GM18526 (cell line): ENCODE data around the gene SKIC2.

ENCODE experiments used
- POLR2A ChIP-seq: IDR thresholded peaks from 3 replicates; pipeline ENCODE4 v1.6.1; 2011; ENCODE audit not compliant: insufficient read length; ENCODE audit errors: extremely low read depth

The SKIC2 gene

DNA sequence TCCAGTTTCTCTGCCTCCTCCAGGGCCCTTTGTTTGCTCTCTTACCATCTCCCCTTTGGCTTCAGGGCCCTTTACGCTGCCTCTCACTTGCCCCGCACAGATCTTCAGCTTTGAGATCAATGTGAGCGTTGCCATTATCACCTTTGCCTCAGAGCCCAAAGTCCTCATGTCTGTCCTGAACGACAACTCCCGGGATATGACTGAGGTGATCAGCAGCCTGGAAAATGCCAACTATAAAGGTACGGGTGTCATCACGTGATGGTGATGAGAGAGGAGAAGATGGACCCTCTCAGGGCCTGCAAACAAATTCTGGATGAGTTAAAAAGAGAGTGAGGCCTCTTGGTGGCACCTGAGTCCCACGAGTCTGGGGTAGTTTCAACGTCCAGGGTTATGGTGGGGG lies 23.2 kb upstream of the SKIC2 start:
- TF ChIP-seq POLR2A: no peak

DNA sequence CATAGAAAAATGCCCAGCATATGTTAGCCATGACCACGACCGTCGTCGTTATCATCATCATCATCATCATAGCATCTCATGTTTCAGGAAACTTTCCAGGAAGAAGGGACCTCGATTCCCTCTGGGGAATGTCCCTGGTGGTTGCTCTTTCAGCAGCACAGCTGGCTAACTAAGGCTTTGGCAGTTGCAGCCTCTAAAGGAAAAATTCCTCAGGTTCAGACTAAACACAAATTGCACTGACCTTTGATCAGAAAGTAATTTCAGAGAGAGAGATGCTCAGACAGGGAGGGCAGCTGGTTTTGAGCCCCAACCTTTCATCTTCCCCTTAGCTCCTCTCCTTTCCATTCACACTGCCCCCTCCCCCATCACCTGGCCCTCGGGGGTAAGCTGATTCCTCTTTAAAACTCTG lies 18.7 kb upstream of the SKIC2 start:
- no peak for TF ChIP-seq POLR2A

DNA sequence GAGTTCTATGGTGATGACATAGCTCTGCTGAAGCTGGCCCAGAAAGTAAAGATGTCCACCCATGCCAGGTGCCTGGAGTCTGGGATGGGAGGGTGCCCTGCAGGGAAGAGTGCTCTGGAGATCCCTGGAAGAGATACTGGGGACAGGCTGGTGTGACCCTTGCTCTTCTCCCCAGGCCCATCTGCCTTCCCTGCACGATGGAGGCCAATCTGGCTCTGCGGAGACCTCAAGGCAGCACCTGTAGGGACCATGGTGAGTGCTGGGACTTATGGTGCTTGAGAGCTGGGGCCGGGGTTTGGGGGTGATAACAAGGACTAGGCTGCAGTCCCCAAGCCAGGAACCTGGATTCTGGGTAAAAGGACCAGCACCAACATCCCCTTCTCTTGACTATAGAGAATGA lies 15.2 kb upstream of the SKIC2 start:
- TF ChIP-seq POLR2A: no peak

DNA sequence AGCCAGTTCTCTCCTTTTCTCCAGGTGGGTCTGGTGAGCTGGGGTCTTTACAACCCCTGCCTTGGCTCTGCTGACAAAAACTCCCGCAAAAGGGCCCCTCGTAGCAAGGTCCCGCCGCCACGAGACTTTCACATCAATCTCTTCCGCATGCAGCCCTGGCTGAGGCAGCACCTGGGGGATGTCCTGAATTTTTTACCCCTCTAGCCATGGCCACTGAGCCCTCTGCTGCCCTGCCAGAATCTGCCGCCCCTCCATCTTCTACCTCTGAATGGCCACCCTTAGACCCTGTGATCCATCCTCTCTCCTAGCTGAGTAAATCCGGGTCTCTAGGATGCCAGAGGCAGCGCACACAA lies 13.8 kb upstream of the SKIC2 start:
- no peak for TF ChIP-seq POLR2A

DNA sequence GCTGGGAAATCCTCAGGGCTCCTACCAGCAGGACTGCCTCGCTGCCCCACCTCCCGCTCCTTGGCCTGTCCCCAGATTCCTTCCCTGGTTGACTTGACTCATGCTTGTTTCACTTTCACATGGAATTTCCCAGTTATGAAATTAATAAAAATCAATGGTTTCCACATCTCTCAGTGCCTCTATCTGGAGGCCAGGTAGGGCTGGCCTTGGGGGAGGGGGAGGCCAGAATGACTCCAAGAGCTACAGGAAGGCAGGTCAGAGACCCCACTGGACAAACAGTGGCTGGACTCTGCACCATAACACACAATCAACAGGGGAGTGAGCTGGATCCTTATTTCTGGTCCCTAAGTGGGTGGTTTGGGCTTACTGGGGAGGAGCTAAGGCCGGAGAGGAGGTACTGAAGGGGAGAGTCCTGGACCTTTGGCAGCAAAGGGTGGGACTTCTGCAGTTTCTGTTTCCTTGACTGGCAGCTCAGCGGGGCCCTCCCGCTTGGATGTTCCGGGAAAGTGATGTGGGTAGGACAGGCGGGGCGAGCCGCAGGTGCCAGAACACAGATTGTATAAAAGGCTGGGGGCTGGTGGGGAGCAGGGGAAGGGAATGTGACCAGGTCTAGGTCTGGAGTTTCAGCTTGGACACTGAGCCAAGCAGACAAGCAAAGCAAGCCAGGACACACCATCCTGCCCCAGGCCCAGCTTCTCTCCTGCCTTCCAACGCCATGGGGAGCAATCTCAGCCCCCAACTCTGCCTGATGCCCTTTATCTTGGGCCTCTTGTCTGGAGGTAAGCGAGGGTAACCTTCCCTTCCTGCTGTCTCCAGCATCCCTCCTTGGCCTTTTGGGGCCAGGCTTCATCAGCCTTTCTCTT lies 13.2 kb upstream of the SKIC2 start, which contains the start of gene CFB:
CFB (plus strand) TSS at position 589 of the 863 bp plus-strand sequence; CDS start at position 716, 127 bp downstream.
- no peak for TF ChIP-seq POLR2A

DNA sequence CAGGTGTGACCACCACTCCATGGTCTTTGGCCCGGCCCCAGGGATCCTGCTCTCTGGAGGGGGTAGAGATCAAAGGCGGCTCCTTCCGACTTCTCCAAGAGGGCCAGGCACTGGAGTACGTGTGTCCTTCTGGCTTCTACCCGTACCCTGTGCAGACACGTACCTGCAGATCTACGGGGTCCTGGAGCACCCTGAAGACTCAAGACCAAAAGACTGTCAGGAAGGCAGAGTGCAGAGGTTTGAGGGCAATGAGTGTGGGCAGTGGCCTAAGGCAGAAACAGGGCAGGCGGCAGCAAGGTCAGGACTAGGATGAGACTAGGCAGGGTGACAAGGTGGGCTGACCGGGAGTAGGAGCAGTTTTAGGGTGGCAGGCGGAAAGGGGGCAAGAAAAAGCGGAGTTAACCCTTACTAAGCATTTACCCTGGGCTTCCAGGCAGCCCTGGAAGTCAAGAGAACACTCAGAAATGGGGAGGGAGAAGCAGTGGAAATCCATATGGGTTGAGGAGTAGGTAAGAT lies 12.5 kb upstream of the SKIC2 start:
- TF ChIP-seq POLR2A: no peak

DNA sequence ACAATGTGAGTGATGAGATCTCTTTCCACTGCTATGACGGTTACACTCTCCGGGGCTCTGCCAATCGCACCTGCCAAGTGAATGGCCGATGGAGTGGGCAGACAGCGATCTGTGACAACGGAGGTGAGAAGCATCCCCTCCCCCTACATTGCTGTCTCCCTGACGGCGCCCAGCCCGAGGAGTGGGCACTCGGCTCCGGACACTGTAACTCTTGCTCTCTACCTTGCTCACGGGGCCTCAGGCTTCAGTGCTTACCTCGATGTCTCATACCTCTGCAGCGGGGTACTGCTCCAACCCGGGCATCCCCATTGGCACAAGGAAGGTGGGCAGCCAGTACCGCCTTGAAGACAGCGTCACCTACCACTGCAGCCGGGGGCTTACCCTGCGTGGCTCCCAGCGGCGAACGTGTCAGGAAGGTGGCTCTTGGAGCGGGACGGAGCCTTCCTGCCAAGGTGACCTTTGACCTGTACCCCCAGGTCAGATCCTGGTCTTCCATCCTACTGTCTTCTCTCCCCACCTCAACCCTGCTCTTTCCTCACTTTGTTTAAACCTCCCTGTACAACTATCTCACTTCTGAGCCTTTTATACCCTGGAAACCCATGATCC lies 11.8 kb upstream of the SKIC2 start:
- TF ChIP-seq POLR2A: no peak

DNA sequence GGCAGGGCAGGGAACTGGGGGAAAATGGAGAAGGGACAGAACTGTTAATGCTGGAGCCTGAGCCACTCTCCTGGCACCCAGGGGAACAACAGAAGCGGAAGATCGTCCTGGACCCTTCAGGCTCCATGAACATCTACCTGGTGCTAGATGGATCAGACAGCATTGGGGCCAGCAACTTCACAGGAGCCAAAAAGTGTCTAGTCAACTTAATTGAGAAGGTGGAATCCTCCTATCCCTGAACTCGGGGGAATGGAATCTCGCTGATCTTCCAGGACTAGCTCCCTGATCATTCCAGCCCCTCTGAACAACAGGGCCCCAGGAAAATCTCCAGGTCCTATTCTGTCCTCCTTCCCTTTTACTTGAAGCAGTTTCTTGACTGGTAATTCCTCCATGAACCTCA lies 11.1 kb upstream of the SKIC2 start:
- no peak for TF ChIP-seq POLR2A

DNA sequence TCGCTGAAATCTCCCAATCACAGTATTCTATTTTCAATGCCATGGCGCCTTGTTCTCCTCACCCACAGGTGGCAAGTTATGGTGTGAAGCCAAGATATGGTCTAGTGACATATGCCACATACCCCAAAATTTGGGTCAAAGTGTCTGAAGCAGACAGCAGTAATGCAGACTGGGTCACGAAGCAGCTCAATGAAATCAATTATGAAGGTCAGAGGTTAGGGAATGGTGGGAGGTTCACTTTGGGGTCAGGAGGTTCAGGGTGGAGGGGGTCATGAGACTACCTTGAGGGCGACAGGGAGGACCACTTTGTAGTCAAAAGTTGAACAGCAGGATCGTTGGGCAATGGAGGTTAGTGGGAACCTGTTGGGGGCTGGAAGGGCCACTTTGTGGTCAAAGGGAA lies 10.7 kb upstream of the SKIC2 start:
- TF ChIP-seq POLR2A: no peak

DNA sequence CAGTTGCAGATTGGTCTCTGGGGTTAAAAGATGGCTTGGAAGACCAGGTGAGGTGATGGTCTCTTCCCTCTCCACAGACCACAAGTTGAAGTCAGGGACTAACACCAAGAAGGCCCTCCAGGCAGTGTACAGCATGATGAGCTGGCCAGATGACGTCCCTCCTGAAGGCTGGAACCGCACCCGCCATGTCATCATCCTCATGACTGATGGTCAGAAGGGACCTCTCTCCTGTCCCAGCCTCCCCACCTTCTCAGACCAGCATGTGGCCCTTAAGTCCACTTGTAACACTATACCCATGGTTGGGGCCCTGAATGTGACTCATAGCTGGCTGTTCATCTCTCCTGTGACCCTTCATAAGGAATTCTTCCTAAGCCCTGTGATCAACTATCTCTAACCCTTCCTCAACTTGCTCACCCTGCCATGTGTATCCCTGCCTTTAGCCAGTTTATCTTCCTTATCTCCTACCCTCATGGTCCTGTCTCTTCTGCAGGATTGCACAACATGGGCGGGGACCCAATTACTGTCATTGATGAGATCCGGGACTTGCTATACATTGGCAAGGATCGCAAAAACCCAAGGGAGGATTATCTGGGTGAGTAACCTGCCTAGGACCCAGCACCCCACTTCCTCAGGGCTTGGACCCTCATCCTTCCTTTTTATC lies 10.1 kb upstream of the SKIC2 start:
- TF ChIP-seq POLR2A: no peak

DNA sequence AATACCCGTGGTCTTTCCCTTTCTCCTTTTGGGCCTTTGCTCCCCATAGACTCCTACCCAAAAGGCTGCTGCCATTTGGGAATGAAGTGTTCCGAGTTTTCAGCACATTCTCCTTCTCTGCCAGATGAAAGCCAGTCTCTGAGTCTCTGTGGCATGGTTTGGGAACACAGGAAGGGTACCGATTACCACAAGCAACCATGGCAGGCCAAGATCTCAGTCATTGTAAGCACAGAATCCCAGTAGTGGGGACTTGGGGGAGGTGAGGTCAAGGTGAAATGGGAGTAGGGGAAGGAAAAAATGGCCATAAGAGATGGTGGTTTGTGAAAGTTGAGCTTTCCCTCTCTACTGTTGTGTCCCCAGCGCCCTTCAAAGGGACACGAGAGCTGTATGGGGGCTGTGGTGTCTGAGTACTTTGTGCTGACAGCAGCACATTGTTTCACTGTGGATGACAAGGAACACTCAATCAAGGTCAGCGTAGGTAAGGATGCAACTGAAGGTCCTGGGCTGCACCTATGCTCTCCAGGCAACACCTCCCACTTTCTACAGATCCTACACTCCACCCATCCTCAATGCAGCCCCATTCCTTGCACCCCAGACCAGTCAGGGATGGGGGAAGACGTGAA lies 8.9 kb upstream of the SKIC2 start:
- TF ChIP-seq POLR2A: no peak

DNA sequence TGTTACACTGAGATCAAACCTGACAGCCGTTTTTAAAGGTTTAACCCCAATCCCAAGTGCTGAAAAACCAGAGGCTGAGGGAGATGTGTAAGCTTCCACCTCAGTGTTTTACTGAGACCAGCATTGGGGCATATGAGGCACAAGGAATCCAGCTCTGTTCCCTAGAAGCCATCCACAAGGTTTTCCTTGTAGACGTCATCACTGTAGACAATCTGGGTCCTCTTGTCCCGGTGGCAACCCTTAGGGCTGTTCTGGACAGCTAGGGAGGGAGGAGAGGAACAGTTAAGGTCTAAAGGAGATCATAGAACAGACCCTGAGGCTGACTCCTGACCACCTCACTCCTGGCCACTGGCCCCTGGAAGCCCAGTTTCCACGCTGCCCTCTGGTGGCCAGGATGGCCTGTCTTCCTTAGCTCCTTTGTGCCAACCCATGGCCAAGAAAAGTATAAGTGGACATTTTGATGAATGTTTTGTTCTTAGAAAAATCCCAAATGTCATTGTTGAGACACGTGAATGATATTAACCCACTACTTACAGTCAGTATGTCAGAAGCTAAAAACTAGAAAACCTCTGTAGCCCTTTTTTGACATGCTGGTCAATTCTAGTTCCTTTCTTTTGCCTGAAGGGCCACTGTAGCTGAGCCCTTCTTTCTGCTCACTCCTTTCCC lies 6.7 kb upstream of the SKIC2 start:
- no peak for TF ChIP-seq POLR2A

DNA sequence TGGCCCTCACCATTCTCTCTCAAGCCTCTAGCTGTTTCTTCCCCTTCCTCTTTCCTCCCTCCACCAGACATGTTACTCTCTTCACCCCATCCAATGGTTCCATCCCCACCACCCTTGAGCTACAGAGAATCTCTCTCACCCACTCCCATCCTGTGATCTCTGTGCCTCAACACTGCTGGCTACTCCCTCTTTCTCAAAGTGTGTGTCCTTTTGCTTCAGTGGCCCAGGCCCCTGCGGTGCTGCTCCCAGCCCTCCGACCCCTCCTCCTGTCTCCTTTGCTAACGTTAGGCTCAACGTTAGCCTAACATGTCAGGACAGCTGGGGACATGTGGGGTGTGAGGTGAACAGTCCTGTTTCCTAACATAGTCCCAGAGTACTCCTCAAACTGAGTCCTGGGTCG lies 6.1 kb upstream of the SKIC2 start:
- no peak for TF ChIP-seq POLR2A

DNA sequence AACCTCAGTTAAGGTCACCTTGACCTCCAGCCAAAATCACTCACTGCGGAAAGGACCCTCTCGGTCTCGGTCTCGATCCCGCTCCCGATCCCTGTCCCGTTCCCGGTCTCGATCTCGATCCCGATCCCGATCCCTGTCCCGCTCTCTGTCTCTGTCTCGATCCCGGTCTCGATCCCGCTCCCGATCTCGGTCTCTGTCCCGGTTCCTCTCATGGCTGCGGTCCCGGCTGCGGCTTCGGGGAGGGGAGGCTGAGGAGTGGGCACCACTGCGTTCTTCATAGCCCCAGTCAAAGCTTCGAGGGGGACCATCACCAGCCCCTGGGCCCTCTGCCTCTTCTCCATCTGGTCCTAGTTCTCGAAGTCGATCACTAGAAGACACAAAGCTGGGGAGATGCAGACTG lies 4.5 kb upstream of the SKIC2 start:
- no peak for TF ChIP-seq POLR2A

DNA sequence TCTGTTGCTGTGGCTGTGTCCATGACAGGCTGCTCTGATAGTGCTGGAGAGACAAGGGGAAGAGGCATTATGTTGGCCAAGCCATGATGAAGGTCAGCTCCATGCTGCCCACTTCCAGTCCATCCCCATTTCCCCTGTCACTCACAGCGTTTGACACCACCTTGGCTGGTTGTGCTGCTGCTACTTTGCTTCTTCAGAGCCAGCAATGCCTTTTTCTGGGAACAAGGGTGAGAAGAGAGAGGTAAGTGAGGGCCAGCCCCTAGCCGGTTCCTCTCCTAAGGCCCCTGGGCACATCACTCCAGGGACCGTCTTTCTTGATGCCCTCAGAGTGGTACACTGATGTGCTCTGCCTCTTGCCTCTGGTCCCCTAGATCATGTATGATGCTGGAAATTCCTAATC lies 2.2 kb upstream of the SKIC2 start:
- TF ChIP-seq POLR2A: no peak

DNA sequence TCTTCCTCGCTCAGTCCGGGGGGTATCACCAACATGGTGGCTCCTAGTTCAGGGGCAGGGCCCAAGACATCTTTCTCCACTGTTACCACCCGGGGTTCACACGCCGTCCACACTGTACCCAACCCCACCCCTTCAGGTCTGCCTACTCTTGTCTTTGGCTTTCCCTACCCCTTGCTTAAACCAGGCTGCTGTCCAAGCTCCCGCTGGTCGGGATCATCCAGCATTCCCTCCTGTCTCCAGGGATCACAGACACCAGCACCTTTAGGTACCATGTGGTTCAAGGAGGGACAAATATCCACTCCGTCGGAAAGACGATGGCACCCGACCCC lies 599 bp upstream of the SKIC2 start:
- no peak for TF ChIP-seq POLR2A

DNA sequence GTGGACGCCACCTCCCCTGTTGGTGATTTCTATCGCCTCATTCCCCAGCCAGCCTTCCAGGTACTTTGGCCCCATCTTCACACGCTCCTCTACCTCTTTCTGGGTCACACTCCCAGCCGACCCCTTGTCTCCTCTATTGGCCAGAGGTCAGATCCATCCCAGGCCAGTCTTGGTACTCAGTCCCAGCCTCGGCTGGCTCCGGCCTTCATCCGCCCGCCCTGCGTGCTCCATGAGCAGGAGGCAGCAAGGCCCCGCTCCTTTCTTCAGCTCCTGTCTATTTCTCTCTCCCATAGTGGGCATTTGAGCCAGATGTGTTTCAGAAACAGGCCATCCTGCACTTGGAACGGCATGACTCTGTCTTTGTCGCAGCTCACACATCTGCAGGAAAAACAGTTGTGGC lies 2.6 kb downstream of the SKIC2 start:
- TF ChIP-seq POLR2A: no peak
